Omental fat pad (tissue), 4 donors: ENCODE results near the gene IRGM. TPM values are rescaled to one million over a fixed set of nuclear protein-coding genes. Genes with fewer than 3 reads are reported as not detected.
"Not testable (repeated sequence)": the region's sequence is repeated elsewhere in the genome, so short reads cannot be mapped to it uniquely, and the experiment has no call there.

Source experiments
- ATAC-seq: fragments of 150-250 bp; one replicate; pipeline ENCODE4 v1.9.1; 2016; ENCODE audit warnings: mild to moderate bottlenecking, moderate library complexity; ENCODE audit not compliant: low FRiP score
- DNase-seq: peaks from one replicate; pipeline ENCODE4 v3.0.0-alpha.2; 2019; ENCODE audit warnings: low spot score
- total RNA-seq, 4 donors: library from RNA; depleted of rRNA; stranded (reverse); fragments of >200 nt; gene quantifications; one replicate each; pipeline ENCODE4 v1.1.0, GENCODE V29; 2016
- TF ChIP-seq, protein P1 (sequence below), 3 donors: fragments of 450-650 bp; IDR thresholded peaks; one replicate each; pipeline ENCODE4 v1.5.1; 2016 to 2017; ENCODE audit warnings: antibody characterized with exemption in 3 of 3, mild to moderate bottlenecking in 3 of 3, moderate library complexity in 2 of 3

Gene IRGM
- total RNA-seq, 4 donors from 2014 or later, result 1.1 to 1.8 TPM; not detected in 2

- ATAC-seq (no peak), DNase-seq (no peak)
- TF ChIP-seq, protein P1, sequence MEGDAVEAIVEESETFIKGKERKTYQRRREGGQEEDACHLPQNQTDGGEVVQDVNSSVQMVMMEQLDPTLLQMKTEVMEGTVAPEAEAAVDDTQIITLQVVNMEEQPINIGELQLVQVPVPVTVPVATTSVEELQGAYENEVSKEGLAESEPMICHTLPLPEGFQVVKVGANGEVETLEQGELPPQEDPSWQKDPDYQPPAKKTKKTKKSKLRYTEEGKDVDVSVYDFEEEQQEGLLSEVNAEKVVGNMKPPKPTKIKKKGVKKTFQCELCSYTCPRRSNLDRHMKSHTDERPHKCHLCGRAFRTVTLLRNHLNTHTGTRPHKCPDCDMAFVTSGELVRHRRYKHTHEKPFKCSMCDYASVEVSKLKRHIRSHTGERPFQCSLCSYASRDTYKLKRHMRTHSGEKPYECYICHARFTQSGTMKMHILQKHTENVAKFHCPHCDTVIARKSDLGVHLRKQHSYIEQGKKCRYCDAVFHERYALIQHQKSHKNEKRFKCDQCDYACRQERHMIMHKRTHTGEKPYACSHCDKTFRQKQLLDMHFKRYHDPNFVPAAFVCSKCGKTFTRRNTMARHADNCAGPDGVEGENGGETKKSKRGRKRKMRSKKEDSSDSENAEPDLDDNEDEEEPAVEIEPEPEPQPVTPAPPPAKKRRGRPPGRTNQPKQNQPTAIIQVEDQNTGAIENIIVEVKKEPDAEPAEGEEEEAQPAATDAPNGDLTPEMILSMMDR (IDR thresholded peaks at IDR 0.05), result no peak
Measured at GRCh38 chr5:150829744-150830143, 16.6 kb upstream of the IRGM start.

GRCh38 chr5:150831821-150832220, 14.5 kb upstream of the IRGM start:
- DNase-seq, ATAC-seq: not testable (repeated sequence)

DNA sequence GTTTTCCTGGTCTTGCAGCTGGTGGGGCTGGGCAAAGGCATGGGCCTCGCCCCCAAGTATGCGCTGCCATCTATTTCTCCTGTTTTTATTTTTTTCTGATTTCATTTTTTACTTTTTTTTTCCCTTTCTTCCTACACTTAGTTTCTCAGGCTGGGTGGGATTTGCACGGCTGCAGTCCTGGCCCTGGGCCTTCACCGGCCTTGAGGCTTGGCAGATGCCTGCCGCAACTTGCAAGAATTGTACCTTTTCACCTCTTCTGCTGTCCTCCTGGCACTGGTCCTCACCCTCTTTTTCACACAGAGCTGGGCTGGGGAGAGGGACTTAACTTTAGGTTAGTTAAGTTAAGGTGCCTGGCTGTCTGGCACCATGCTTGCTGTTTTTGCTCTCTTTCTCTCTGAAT, 10.3 kb upstream of the IRGM start:
- ATAC-seq, result no peak
- TF ChIP-seq, protein P1 (IDR thresholded peaks at IDR 0.05), result no peak
- DNase-seq, result no peak

GRCh38 chr5:150836703-150837102, 9.6 kb upstream of the IRGM start:
- ATAC-seq, result no peak
- TF ChIP-seq, protein P1 (IDR thresholded peaks at IDR 0.05), result no peak
- no peak for DNase-seq

- DNase-seq, ATAC-seq: not testable (repeated sequence)
Measured at GRCh38 chr5:150845185-150845859, 999 bp upstream of the IRGM start.

- ATAC-seq (peak; percentile 93), DNase-seq (no peak)
- TF ChIP-seq, protein P1 (IDR thresholded peaks at IDR 0.05), result peak in 1 of 3 donors; percentile 39
Measured at GRCh38 chr5:150846654-150847333, 473 bp downstream of the IRGM start.

GRCh38 chr5:150847334-150847695, 994 bp downstream of the IRGM start:
- DNase-seq, result no peak
- peak; percentile 18 for ATAC-seq
- TF ChIP-seq, protein P1 (IDR thresholded peaks at IDR 0.05), result no peak

DNA sequence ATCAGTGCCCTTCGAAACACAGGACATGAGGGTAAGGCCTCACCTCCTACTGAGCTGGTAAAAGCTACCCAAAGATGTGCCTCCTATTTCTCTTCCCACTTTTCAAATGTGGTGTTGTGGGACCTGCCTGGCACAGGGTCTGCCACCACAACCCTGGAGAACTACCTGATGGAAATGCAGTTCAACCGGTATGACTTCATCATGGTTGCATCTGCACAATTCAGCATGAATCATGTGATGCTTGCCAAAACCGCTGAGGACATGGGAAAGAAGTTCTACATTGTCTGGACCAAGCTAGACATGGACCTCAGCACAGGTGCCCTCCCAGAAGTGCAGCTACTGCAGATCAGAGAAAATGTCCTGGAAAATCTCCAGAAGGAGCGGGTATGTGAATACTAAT, 1.9 kb downstream of the IRGM start:
- no peak for ATAC-seq
- DNase-seq, result no peak
- TF ChIP-seq, protein P1 (IDR thresholded peaks at IDR 0.05), result no peak
